Endodermal cell (in vitro differentiated cells): Measurements from ENCODE around the gene ZNF527. TPM values are rescaled to one million over a fixed set of nuclear protein-coding genes. Genes with fewer than 3 reads are reported as not detected.

Source experiments
- DNase-seq: peaks from one replicate; pipeline ENCODE4 v3.0.0-alpha.2; 2017
- H3K27ac ChIP-seq: 2 replicates; pipeline ENCODE4 v1.5.1; 2013; ENCODE audit warnings: mild to moderate bottlenecking, low read depth, low read length, moderate library complexity
- H3K27me3 ChIP-seq: 2 replicates; pipeline ENCODE4 v1.6.1; 2013; ENCODE audit warnings: mild to moderate bottlenecking, low read length, moderate library complexity; ENCODE audit not compliant: insufficient read depth, control insufficient read depth, poor library complexity, severe bottlenecking
- H3K36me3 ChIP-seq: 2 replicates; pipeline ENCODE4 v1.7.0; 2013; ENCODE audit warnings: mild to moderate bottlenecking, low read length, moderate library complexity; ENCODE audit not compliant: control insufficient read depth, insufficient read depth
- H3K4me1 ChIP-seq: one replicate; pipeline ENCODE4 v1.7.0; 2013; ENCODE audit warnings: low read length; ENCODE audit not compliant: control insufficient read depth, insufficient read depth
- H3K4me3 ChIP-seq: 2 replicates; pipeline ENCODE4 v1.5.1; 2013; ENCODE audit warnings: mild to moderate bottlenecking, low read length, moderate library complexity
- H3K9ac ChIP-seq: 2 replicates; pipeline ENCODE4 v1.6.1; 2013; ENCODE audit warnings: mild to moderate bottlenecking, low read length, moderate library complexity; ENCODE audit not compliant: poor library complexity, severe bottlenecking; ENCODE audit errors: extremely low read depth
- H3K9me3 ChIP-seq: 2 replicates; pipeline ENCODE4 v1.6.1; 2013; ENCODE audit warnings: mild to moderate bottlenecking, low read length, moderate library complexity; ENCODE audit not compliant: control insufficient read depth
- H3K27ac Mint-ChIP-seq: 2 replicates; pipeline ENCODE4 v1.8.0; 2020; ENCODE audit warnings: mixed read lengths
- H3K27me3 Mint-ChIP-seq: 2 replicates; pipeline ENCODE4 v1.8.0; 2021; ENCODE audit warnings: mild to moderate bottlenecking, mixed read lengths; ENCODE audit not compliant: insufficient read depth
- H3K36me3 Mint-ChIP-seq: 2 replicates; pipeline ENCODE4 v1.8.0; 2020; ENCODE audit warnings: low read depth, mixed read lengths
- H3K4me1 Mint-ChIP-seq: 2 replicates; pipeline ENCODE4 v1.8.0; 2020; ENCODE audit warnings: mixed read lengths
- H3K4me3 Mint-ChIP-seq: 2 replicates; pipeline ENCODE4 v1.8.0; 2020; ENCODE audit warnings: mild to moderate bottlenecking, moderate library complexity, mixed read lengths
- H3K9me3 Mint-ChIP-seq: 2 replicates; pipeline ENCODE4 v1.8.0; 2020; ENCODE audit warnings: mild to moderate bottlenecking, mixed read lengths
- WGBS, 2 experiments: methylation state at CpG; one replicate each; pipeline versions ENCODE4 v1.1.5 to v1.1.7; 2013; ENCODE audit warnings: missing lambda C conversion rate in 2 of 2, mixed read lengths in 1 of 2; ENCODE audit not compliant: insufficient coverage in 1 of 2, insufficient read length in 1 of 2; 5-methylcytosine and 5-hydroxymethylcytosine counted together
- total RNA-seq, 2 donors: library from RNA; stranded (reverse); fragmentation: NEBNext Ultra II Directional in 1 of 2; extraction: Animal tissue kit (Norgen Biotek cat#: 25700) in 1 of 2; gene quantifications; 2 replicates in 1 of 2; 3 replicates in 1 of 2; pipeline ENCODE4 v1.2.1, GENCODE V29; 2021
- TF ChIP-seq, protein P1 (sequence below): fragments of 200-600 bp; sonication (generic); conservative IDR thresholded peaks from 2 replicates; pipeline ENCODE4 v1.5.0; 2021; ENCODE audit warnings: antibody characterized with exemption, mild to moderate bottlenecking

Gene ZNF527
- total RNA-seq, 2 donors from 2014 or later = 4.6 to 5.3 TPM

DNA sequence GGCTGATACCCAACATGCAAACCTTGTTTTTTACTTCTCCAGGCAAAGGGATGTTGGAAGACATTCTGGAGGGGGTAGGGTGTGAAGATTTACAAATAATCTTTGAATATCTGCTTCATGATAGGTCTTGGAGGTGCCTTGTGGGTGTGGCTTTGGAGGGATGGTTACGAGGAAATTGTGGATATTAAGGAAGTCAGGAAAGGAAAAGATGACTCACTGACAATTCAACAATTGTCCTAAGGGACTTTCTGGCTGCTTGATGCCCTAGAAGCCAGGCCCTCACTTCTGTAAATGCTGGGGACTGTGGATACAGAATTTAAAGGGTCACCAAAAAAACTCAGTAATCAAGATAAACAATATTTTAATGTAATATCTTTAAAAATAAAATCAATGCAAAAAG is 37.4 kb upstream of the ZNF527 start:
- no peaks in the 10 kb centered on the region for H3K4me1 ChIP-seq
- no peak overlapping the region for H3K9ac ChIP-seq
- Mint-ChIP-seq H3K4me1 (peaks cover 33% of the 10 kb centered on the region), H3K4me3 (peak overlapping the region; percentile 80), H3K27ac (peak overlapping the region; percentile 46), H3K9me3 (no peaks in the 10 kb centered on the region), H3K36me3 (peaks cover 57% of the 10 kb centered on the region), H3K27me3 (no peaks in the 10 kb centered on the region)
- H3K9me3 ChIP-seq = peaks cover 13% of the 10 kb centered on the region
- 85% methylated on average over 1 of the region's 1 CpG; no CpG with 5 or more reads in 1 of the 2 experiments for WGBS, 2 experiments
- no peak for DNase-seq
- TF ChIP-seq, protein P1, sequence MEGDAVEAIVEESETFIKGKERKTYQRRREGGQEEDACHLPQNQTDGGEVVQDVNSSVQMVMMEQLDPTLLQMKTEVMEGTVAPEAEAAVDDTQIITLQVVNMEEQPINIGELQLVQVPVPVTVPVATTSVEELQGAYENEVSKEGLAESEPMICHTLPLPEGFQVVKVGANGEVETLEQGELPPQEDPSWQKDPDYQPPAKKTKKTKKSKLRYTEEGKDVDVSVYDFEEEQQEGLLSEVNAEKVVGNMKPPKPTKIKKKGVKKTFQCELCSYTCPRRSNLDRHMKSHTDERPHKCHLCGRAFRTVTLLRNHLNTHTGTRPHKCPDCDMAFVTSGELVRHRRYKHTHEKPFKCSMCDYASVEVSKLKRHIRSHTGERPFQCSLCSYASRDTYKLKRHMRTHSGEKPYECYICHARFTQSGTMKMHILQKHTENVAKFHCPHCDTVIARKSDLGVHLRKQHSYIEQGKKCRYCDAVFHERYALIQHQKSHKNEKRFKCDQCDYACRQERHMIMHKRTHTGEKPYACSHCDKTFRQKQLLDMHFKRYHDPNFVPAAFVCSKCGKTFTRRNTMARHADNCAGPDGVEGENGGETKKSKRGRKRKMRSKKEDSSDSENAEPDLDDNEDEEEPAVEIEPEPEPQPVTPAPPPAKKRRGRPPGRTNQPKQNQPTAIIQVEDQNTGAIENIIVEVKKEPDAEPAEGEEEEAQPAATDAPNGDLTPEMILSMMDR = no peak
- H3K36me3 ChIP-seq = peaks cover 48% of the 10 kb centered on the region
- no peaks in the 10 kb centered on the region for H3K27me3 ChIP-seq
- no peak overlapping the region for H3K4me3 ChIP-seq
- H3K27ac ChIP-seq = no peak overlapping the region

- no peaks in the 10 kb centered on the region for H3K27me3 Mint-ChIP-seq
- no peaks in the 10 kb centered on the region for H3K27me3 ChIP-seq
- peaks cover 55% of the 10 kb centered on the region for H3K36me3 Mint-ChIP-seq
- 53 to 55% methylated on average over 39 to 50 of the region's 50 CpGs for WGBS, 2 experiments
- peak overlapping the region; percentile 92 for H3K9ac ChIP-seq
- no peaks in the 10 kb centered on the region for H3K9me3 Mint-ChIP-seq
- H3K27ac ChIP-seq = peak overlapping the region; percentile 51
- peak overlapping the region; percentile 97 for H3K27ac Mint-ChIP-seq
- peaks cover 33% of the 10 kb centered on the region for H3K4me1 Mint-ChIP-seq
- peaks cover 42% of the 10 kb centered on the region for H3K36me3 ChIP-seq
- peaks cover 8% of the 10 kb centered on the region for H3K9me3 ChIP-seq
- H3K4me3 Mint-ChIP-seq = peak overlapping the region; percentile 80
- peak overlapping the region; percentile 93 for H3K4me3 ChIP-seq
- no peaks in the 10 kb centered on the region for H3K4me1 ChIP-seq
- peak; percentile 97 for DNase-seq
- TF ChIP-seq, protein P1 = no peak
These were observed 36.5 kb upstream of the ZNF527 start for GRCh38 chr19:37334179-37335071.

- H3K27ac Mint-ChIP-seq = no peak overlapping the region
- H3K4me1 Mint-ChIP-seq = peaks cover 13% of the 10 kb centered on the region
- H3K27me3 Mint-ChIP-seq = no peaks in the 10 kb centered on the region
- Histone ChIP-seq H3K4me1 (peaks cover 8% of the 10 kb centered on the region), H3K9me3 (peaks cover 12% of the 10 kb centered on the region), H3K36me3 (peaks cover 62% of the 10 kb centered on the region), H3K27me3 (no peaks in the 10 kb centered on the region), H3K27ac (no peak overlapping the region), H3K9ac (no peak overlapping the region), H3K4me3 (no peak overlapping the region)
- no peak overlapping the region for H3K4me3 Mint-ChIP-seq
- TF ChIP-seq, protein P1 = no peak
- peaks cover 75% of the 10 kb centered on the region for H3K36me3 Mint-ChIP-seq
- WGBS, 2 experiments = 96 to 100% methylated on average over 1 to 3 of the region's 5 CpGs
- DNase-seq = no peak
- H3K9me3 Mint-ChIP-seq = no peaks in the 10 kb centered on the region
These were observed 28.1 kb upstream of the ZNF527 start for GRCh38 chr19:37342753-37343152.
